Stimulated activated naive CD8-positive, alpha-beta T cell treated with anti-CD3 and anti-CD28 coated beads, Interleukin-15, Interleukin-2, amounts not matched to agents 100 U/mL and 50 U/mL, for 24 hours (primary cell): ENCODE measurements around the gene PKD2.

Source experiments
- ATAC-seq: fragments of 150-1000 bp; cut with Tn5 transposase; one replicate; pipeline ENCODE4 v1.10.0; 2021
- DNase-seq: peaks from one replicate; pipeline ENCODE4 v3.0.0; 2021

Gene PKD2

DNA sequence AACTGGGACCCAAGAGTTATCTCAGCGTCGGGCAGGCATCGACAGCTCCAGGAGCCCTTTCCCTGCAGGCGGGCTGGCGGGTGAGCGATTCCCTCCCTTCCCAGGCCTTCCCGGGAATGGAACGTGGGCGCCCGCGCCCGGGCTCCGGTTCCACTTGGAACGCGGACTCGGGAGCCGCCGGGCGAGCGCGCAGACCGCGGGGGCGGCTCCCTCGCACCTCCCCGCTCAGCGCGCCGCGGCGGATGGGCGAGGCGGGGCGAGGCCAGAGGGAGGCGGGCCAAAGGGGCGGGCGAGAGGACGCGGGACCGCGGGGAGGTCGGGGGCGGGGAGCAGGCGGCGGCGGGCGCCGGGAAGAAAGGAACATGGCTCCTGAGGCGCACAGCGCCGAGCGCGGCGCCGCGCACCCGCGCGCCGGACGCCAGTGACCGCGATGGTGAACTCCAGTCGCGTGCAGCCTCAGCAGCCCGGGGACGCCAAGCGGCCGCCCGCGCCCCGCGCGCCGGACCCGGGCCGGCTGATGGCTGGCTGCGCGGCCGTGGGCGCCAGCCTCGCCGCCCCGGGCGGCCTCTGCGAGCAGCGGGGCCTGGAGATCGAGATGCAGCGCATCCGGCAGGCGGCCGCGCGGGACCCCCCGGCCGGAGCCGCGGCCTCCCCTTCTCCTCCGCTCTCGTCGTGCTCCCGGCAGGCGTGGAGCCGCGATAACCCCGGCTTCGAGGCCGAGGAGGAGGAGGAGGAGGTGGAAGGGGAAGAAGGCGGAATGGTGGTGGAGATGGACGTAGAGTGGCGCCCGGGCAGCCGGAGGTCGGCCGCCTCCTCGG lies at the start of gene PKD2:
Gene PKD2 (plus strand): TSS at position 332 of the 818 bp plus-strand sequence. CDS start 99 bp downstream, at position 431.
- DNase-seq (peak; percentile 84), ATAC-seq (peak; percentile 94)

DNA sequence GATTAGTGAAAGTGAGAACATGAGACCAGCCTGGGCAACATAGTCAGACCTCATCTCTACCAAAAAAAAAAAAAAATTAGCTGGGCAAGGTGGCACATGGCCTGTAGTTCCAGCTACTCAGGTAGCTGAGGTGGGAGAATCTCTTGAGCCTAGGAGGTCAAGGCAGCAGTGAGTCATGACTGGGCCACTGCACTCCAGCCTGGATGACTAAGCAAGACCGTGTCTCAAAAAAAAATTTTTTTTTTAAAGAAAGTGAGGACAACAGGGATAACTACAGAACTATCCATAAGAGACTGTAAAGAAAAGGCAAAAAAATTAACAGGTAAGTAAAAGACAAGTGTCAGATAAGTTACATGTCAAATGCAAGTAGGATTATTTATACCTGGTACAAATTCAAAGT lies 45.4 kb upstream of the PKD2 start:
- DNase-seq = no peak
- ATAC-seq = no peak

DNA sequence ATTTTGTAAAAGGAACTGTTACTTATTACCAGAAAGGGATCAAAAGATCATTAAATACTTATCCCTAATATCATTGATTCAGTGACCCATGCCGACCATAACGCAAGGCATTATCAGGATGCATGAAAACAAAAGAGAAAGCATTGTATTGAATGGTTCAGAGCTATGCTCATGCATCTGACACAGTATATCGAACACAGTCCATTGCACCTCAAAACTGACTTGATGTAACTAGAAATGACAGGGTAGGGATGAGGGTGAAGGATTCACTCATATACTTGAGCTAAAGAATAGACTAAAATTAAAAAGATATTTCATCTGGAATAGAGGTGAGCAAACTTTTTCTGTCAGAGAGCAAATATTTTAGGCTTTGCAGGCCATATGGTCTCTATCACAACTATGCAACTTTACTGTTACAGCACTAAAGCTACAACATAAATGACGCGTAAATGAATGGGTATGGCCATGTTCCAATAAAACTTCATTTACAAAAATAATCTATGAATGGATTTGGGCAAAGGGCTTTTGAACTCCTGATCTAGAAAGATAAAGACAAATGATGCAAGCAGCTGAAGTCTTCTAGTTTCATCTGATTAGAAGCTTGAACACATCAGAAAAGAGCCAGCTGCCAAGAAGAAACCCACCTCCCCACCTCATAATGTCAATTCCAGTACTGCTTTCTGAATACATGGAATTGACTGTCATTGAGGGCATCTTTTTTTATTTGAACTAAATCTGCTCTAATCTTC lies 44.9 kb upstream of the PKD2 start:
- DNase-seq = no peak

DNA sequence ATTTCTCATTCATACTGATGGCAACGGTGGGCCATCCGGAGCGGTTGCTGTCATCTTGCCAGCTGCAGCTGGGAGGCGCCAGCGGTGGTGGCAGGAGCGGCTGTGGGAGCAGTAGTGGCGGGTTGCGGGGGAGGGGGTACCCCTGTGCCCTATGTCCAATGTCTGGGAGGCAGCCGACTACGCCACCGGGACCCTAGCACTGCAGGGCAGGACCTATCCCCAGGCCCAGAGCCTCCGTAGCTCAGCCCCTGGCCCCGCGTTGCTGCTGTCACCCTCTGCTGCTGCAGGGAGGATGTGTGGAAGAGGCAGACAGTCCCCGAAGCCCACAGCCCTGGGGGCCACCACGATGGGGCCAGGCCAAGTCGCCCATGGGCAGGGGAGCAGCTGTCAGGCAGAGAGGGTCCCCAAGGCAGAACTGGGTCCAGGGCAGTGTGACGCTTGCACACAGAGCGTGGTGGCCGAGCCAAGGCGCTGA lies 41.9 kb upstream of the PKD2 start:
- ATAC-seq = no peak
- no peak for DNase-seq

More for the DNA sequence above, 44.9 kb upstream of the PKD2 start:
- no peak for ATAC-seq

DNA sequence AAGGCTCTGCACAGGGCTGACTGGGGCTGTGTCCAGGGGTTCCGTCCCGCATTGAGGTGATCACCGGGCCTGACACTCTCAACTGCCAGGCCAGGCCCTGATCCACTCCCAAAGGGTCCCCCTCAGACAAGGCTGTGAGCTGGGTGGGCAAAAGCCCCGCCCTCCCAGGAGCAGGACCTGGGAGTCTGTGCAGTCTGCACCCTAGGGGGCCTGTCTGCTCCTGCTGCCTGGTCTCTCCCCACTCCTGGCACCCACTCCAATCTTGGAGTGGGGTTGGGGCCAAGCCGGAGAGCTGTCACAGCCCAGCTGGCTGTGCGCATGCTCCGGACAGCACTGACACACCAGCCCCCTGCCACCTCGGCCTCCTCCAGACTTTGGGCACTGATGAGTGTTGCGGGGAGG lies 41.3 kb upstream of the PKD2 start:
- DNase-seq (no peak), ATAC-seq (no peak)

DNA sequence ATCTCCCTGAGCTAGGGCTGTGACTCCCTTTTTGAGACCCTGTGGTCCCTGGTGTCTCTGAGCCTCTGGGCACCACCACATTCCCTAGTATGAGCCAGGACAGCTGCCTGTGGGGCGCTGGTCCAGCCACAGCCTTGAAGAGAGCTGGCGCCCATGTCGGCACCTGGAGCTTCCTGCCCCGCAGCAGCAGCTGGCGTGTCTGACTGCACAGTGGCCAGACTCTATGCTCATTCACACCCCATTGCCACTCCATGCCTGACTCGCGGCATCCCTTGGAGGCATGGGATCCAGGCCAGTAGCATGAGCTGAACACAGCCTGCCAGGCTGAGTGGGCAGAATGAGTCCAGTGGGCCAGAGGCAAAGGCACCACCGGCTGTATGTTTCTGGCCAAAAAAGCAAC lies 40.2 kb upstream of the PKD2 start:
- ATAC-seq (no peak), DNase-seq (no peak)

DNA sequence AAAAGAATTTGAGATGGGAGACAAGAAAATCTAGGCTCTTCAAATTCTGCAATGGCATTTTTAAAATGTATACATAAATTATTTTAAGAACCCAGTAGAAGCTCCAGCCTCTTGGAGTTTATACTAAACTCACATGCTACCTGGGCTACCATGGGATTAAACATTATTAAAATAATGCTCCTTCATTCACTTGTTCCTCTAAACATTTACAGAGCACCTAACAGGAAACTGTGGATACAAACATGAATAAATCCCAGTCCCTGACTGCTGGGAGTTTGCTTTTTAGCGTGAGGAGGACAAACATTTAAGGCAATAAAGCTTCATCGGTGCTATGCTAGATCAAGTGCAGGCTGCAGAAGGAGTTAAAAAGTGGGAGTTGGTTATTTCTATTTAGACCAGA lies 37.3 kb upstream of the PKD2 start:
- ATAC-seq = no peak
- DNase-seq = no peak

DNA sequence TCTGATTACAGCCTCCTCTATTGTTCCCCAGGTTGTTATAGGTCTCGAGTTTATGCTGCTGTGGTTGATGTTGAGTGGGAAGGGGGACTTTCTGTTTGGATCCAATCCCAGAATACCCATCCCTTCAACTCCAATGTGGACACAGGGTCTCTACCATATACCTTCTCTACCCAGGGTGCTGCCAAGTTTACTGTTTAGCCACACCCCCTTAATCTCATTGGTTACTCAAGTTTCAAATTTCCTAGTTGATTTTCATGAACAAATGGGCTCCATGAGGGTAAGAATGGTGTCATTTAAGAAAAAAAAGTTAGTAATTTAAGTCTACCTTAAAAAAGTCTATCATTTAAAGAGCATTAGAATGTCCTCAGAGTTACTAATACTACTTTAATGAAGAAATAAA lies 35.6 kb upstream of the PKD2 start:
- ATAC-seq = no peak
- no peak for DNase-seq

DNA sequence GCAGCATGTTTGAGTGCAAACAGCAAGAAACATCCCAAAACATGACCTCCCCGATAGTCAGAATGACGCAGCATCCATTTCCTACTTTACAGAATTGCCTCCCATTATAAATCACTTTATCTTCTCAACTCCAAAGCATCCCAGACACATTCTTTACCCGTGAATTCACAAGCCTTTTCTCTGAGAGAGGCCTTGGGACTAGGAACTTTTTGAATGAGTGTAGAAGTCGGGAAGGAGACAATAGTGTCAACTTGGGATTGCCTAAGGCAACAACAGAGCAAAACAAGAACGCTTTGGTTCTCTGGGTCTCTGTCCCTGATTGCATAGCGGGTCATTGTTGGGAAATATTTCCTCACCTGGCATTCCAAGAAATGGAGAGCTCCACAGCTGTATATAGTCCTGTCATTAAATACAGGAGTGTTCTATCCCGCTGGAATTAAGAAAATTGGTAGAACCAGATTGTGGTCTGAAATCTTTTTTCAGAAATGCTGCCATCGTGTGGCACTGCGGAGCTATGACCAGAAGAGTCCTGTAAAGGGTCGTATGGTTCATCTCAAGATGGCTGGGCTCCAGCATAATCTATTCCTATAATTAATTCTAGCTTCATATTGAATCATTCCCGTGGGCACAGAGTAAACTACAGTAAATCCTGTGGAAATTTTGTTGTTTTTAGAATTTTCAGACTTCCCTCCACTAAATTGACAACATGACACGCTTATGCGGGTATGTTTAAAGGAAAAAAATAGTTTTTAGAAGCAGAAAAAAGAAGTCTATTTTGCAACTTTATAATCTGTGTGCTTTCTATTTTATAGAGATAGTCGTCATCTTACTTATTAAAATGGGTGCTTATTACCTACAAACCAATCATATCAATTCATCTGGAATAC lies 33.9 kb upstream of the PKD2 start:
- ATAC-seq (peak; percentile 69), DNase-seq (peak; percentile 48)

DNA sequence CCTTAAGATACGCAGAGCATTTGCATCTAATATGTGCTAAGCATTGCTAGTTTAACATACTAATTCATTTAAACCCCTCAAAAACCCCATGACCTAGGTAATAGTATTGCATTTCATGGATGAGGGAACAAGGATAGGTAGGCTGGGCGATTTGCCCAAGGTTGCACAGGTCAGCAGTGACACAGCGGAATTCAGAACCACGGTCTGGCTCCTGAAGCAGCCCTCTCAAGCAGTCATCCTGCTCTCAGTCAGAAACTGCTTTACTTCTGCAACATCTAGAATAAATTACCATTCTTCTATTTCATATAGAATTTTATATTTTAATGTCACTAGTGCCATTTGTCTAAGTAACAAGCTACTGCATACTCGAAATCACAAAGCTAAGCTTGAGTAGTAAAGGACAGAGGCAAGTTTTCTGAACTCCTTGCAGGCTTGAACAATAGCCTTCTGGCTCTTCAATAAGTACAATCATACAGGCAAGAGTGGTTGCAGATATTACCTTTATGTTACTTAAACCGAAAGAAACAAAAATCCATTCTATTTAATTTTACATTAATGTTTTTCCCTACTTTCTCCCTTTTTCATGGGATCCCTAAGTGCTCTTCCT lies 32.5 kb upstream of the PKD2 start:
- DNase-seq (no peak), ATAC-seq (no peak)

DNA sequence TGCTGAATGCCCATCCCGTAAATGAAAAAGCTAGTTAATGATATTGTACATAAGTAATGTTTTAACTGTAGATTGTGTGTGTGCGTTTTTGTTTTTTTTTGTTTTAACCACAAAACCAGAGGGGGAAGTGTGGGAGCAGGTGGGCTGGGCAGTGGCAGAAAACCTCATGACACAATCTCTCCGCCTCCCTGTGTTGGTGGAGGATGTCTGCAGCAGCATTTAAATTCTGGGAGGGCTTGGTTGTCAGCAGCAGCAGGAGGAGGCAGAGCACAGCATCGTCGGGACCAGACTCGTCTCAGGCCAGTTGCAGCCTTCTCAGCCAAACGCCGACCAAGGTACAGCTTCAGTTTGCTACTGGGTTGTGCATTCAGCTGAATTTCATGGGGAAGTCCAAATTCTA lies 32.0 kb upstream of the PKD2 start, which contains the start of gene SPP1:
Gene SPP1 (plus strand): TSS at position 249 of the 400 bp plus-strand sequence. CDS start 1,182 bp downstream, outside the sequence.
- ATAC-seq (peak; percentile 75), DNase-seq (peak; percentile 13)

DNA sequence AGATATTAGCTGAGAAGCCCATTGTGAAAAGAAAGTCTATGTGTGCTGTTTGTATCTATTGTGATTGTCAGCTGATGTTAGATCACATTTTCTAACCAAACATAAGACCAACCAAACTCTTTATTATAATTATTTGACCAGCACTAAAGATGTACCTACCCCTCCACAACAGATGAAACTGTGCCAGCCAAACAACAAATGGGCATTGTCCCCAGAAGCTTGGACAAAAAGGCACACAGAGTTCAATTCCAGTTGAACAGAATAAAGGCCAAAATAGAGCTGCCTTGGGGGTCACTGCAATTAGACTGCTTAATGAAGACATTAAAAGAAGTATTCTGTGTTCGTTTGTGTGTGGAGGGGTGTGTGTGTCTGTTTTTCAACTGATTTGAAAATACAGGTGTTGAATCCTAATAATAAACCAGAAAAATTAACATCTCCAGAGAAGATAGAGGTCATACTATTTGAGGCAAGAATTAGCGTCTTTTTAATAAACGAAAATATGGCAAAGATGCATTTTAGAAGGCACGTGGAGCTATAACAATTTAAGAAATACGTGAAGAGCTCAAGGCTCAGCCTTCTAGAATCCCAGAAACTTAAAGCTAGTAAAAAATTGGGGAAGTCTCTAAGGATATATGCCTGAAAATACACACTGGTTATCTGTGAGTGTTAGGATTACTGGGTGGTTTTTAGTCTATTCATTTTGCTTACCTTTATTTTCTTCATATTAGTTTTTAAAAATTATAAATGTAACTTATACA lies 29.7 kb upstream of the PKD2 start:
- ATAC-seq (no peak), DNase-seq (no peak)

DNA sequence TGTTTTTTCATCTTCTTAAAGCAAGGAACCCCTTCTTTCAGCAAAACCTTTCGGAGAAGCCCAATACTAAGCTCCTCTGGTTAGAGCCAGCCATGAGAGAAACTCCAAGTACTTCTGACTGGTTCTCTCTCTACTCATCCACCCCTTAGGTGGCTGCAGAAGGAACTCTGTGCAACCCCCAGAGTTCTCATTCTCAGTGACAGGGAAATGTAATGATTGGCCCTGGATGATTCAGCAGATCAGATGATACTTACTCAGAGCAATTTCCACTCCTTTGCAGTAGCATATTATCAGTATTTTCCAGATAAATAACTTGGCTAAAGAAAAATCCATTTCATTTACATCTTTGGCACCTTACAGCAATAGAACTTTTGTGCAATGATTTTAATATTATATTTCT lies 28.8 kb upstream of the PKD2 start:
- DNase-seq = no peak
- no peak for ATAC-seq

DNA sequence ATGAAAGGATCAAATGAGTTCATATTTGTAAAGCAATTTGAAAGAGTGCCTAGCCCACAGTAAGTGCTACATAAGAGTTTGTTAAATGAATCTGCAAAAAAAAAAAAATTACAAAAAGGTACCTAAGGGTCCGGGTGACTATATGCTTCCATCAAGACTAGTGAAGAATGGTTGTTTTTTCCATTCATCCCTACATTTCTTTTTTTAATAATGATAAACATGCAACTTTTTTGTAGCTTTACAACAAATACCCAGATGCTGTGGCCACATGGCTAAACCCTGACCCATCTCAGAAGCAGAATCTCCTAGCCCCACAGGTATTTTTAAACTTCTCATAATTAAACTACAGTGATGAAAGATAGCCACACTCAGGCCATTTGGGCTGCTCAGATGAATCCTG lies 27.6 kb upstream of the PKD2 start:
- DNase-seq (no peak), ATAC-seq (no peak)

DNA sequence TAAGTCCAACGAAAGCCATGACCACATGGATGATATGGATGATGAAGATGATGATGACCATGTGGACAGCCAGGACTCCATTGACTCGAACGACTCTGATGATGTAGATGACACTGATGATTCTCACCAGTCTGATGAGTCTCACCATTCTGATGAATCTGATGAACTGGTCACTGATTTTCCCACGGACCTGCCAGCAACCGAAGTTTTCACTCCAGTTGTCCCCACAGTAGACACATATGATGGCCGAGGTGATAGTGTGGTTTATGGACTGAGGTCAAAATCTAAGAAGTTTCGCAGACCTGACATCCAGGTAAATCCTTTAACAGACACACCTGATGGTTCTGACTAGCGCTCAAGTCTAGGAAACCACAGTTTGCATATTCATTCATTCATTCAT lies 25.9 kb upstream of the PKD2 start:
- ATAC-seq (no peak), DNase-seq (no peak)

DNA sequence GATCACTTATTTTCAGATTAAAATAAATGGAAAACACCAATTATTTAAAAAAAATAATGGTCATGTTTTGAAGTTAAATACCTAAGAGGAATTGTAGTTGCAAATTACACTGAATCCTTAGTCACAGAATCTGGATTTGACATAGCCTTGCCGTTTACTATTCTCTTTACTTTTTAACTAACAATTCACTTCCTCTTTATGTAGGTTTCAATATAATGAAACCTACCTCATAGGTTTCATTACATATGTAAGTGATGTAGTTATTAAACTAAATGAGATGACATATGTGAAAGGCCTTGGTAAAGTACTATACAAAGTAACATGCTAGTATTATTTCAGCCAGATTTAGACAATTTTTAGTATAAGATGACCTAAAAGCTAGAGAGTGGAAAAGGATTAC lies 25.4 kb upstream of the PKD2 start:
- DNase-seq = no peak
- ATAC-seq = no peak

DNA sequence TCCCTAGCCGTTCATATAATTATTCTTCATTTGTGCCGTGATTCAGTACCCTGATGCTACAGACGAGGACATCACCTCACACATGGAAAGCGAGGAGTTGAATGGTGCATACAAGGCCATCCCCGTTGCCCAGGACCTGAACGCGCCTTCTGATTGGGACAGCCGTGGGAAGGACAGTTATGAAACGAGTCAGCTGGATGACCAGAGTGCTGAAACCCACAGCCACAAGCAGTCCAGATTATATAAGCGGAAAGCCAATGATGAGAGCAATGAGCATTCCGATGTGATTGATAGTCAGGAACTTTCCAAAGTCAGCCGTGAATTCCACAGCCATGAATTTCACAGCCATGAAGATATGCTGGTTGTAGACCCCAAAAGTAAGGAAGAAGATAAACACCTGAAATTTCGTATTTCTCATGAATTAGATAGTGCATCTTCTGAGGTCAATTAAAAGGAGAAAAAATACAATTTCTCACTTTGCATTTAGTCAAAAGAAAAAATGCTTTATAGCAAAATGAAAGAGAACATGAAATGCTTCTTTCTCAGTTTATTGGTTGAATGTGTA lies 24.9 kb upstream of the PKD2 start:
- DNase-seq = no peak
- no peak for ATAC-seq

DNA sequence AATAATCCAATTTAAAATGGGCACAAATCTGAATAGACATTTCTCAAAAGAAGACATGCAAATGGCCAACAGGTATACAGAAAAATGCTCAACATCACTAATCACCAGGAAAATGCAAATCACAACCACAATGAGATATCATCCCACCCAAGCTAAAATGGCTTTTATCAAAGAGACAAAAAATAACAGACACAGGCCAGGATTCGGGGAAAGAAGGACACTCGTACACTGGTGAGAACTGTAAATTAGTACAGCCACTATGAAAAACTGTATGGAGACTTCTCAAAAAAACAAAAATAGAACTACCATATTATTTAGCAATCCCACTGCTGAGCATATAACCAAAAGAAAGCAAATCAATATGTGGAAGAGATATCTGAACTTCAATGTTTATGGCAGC lies 23.4 kb upstream of the PKD2 start:
- DNase-seq = no peak
- ATAC-seq = no peak

DNA sequence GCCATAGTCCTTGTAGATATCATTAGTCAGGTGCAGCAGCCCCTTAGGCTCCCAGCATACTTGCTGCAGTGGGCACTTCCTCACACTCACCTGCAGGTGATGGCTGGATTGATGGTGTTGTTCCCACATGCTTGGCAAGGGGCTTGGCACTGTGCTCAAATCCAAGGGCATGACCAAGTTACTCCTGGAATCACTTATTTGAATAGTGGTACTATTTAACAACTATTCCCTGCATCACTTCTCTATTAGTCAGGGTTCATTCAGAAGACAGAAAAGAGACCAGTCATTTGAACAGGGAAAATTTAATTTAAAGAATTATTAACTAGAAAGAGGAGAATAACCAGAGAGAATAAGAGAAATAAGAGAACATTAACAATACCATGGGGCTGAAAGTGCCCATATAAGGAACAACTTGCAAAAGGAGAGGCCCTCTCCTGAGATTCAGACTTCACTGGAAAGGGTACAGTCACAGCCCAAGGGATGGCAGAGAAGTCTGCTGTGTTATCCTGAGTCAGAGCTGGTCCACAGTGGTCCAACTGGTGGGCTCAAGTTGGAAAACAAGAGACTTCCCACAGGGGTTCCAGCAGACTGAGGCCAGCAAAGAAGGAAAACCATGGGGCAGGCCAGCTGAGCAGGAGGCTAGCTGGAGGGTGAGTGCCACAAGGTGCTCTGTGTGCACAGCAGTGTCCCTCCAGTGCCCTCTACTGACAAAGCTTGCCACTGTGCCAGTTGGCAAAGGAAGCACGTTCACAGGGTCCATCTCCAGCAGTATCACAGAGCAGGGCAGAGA lies 22.1 kb upstream of the PKD2 start:
- ATAC-seq = peak; percentile 85
- DNase-seq = peak; percentile 36

DNA sequence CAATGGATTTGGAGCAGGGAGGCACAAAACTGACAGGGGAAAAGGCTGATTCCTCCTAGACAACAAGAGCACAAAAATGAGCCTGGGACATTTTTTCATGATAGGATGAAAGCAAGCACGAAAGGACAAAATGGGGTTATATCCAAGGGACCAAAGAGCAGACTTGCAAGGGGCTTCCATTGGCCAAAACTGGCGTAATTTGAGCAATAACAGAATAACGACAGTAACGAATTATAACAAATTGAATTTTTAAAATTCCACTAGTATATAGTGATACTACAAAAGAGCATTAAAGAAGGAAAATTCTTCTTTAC lies 21.6 kb upstream of the PKD2 start:
- ATAC-seq (no peak), DNase-seq (no peak)
